OCI-LY7 (cell line): Measurements from ENCODE around the gene TMEM100. TPM values are rescaled to one million over a fixed set of nuclear protein-coding genes. Genes with fewer than 3 reads are reported as not detected.

ENCODE experiments used
- BruUV-seq: library from RNA; stranded (reverse); fragments of 400-500 nt; replicated peaks from 2 replicates; lab custom pipeline; 2021; lab: Mats Ljungman, UMichigan
- CTCF ChIA-PET: fragments of 300-600 bp; sonication (Branson Sonifier 250); formaldehyde crosslinking; loops from one replicate; lab custom pipeline; 2022; ENCODE audit warnings: antibody characterized with exemption; ENCODE audit not compliant: unreplicated experiment; lab: Charles Lee
- POLR2A ChIA-PET: fragments of 300-600 bp; sonication (Branson Sonifier 250); formaldehyde crosslinking; loops from one replicate; lab custom pipeline; 2022; ENCODE audit warnings: antibody characterized with exemption; lab: Charles Lee
- DNase-seq: peaks from one replicate; pipeline ENCODE4 v3.0.0-alpha.2; 2015; ENCODE audit warnings: low spot score
- H2AFZ ChIP-seq: fragments of 200-600 bp; sonication (generic), shearing (Covaris generic); 2 replicates; pipeline ENCODE4 v1.6.1; 2014; ENCODE audit warnings: mild to moderate bottlenecking, antibody characterized with exemption, low read length, moderate library complexity
- H3K27ac ChIP-seq: fragments of 200-600 bp; sonication (generic); 2 replicates; pipeline ENCODE4 v1.5.1; 2014; ENCODE audit warnings: mixed run types, low read depth, mild to moderate bottlenecking, moderate library complexity, low read length, inconsistent platforms; ENCODE audit not compliant: poor library complexity, severe bottlenecking
- H3K36me3 ChIP-seq: fragments of 200-600 bp; sonication (generic); 2 replicates; pipeline ENCODE4 v1.6.1; 2014; ENCODE audit warnings: mild to moderate bottlenecking, antibody characterized with exemption, low read length, moderate library complexity, mixed read lengths; ENCODE audit not compliant: insufficient read depth
- H3K4me1 ChIP-seq: fragments of 200-600 bp; sonication (generic); 2 replicates; pipeline ENCODE4 v1.5.1; 2014; ENCODE audit warnings: mild to moderate bottlenecking, low read length; ENCODE audit not compliant: insufficient read depth, poor library complexity, severe bottlenecking
- H3K4me2 ChIP-seq: fragments of 200-600 bp; sonication (generic); 2 replicates; pipeline ENCODE4 v1.6.1; 2014; ENCODE audit warnings: mild to moderate bottlenecking, low read length
- H3K4me3 ChIP-seq: fragments of 200-600 bp; sonication (generic); 2 replicates; pipeline ENCODE4 v1.5.1; 2014; ENCODE audit warnings: mild to moderate bottlenecking, low read depth, low read length; ENCODE audit not compliant: poor library complexity, severe bottlenecking
- H3K79me2 ChIP-seq: fragments of 200-600 bp; sonication (generic); 2 replicates; pipeline ENCODE4 v1.6.1; 2016; ENCODE audit warnings: low read depth, mild to moderate bottlenecking, low read length, moderate library complexity, mixed read lengths; ENCODE audit not compliant: insufficient read depth
- H3K9me2 ChIP-seq: fragments of 200-600 bp; sonication (generic); 2 replicates; pipeline ENCODE4 v1.6.1; 2016; ENCODE audit warnings: mild to moderate bottlenecking, low read length, mixed read lengths; ENCODE audit not compliant: insufficient read depth
- H3K9me3 ChIP-seq: fragments of 200-600 bp; sonication (generic); 2 replicates; pipeline ENCODE4 v1.6.1; 2014; ENCODE audit warnings: mild to moderate bottlenecking, mixed run types, low read length, mixed read lengths
- H4K20me1 ChIP-seq: fragments of 200-600 bp; sonication (generic); 2 replicates; pipeline ENCODE4 v1.6.1; 2014; ENCODE audit warnings: mild to moderate bottlenecking, antibody characterized with exemption, low read length, moderate library complexity, mixed read lengths; ENCODE audit not compliant: insufficient read depth
- CTCF ChIP-seq: fragments of 200-600 bp; sonication (generic); conservative IDR thresholded peaks from 2 replicates; pipeline ENCODE4 v1.5.1; 2014; ENCODE audit warnings: mild to moderate bottlenecking, antibody characterized with exemption, low read length, moderate library complexity, mixed read lengths
- EZH2phosphoT487 ChIP-seq: fragments of 200-600 bp; sonication (generic); IDR thresholded peaks from 2 replicates; pipeline ENCODE4 v1.6.1; 2018; ENCODE audit warnings: low read depth, borderline replicate concordance, mild to moderate bottlenecking, mixed run types, antibody characterized with exemption, low read length, moderate library complexity, mixed read lengths
- intact Hi-C: fragments of 100-400 bp; cut with micrococcal nuclease; formaldehyde crosslinking; loops from one replicate; pipeline ENCODE4 v1.10.0; 2022; ENCODE audit not compliant: unreplicated experiment
- total RNA-seq, 2 experiments: library from RNA; depleted of rRNA in 1 of 2; stranded (reverse); fragments of >200 nt in 1 of 2; shearing (Covaris generic) in 1 of 2; gene quantifications; 2 replicates each; pipeline ENCODE4 v1.2.3, GENCODE V29; 2014 to 2022

TMEM100 gene
- total RNA-seq, 2 experiments from 2014 or later, result 0.30 to 0.38 TPM

GRCh38 chr17:55762086-55762858, 39.6 kb upstream of the TMEM100 start:
- H3K4me2 ChIP-seq, result no peak overlapping the region
- no peak overlapping the region for H2AFZ ChIP-seq
- DNase-seq, result no peak
- TF ChIP-seq EZH2phosphoT487 (no peak), CTCF (no peak)
- H3K9me3 ChIP-seq, result no peaks in the 10 kb centered on the region
- peaks cover 6% of the 10 kb centered on the region for H3K4me1 ChIP-seq
- CTCF ChIA-PET, result no interaction called here
- H3K9me2 ChIP-seq, result no peaks in the 10 kb centered on the region
- no peaks in the 10 kb centered on the region for H3K79me2 ChIP-seq
- no peak overlapping the region for H3K27ac ChIP-seq
- H3K36me3 ChIP-seq, result no peaks in the 10 kb centered on the region
- no peaks in the 10 kb centered on the region for H4K20me1 ChIP-seq
- POLR2A ChIA-PET, result interaction anchor here (0.8 kb wide), 1 partner anchor 154 kb away, joined by 3 read pairs; no protein-coding TSS in a partner anchor
- H3K4me3 ChIP-seq, result no peak overlapping the region
- intact Hi-C loops, result no loop called here
- no TSS peak for BruUV-seq

- no peak for TF ChIP-seq CTCF
- no peak for TF ChIP-seq EZH2phosphoT487
- H4K20me1 ChIP-seq, result no peaks in the 10 kb centered on the region
- intact Hi-C loops, result no loop called here
- no peaks in the 10 kb centered on the region for H3K79me2 ChIP-seq
- ChIA-PET POLR2A (no interaction called here), CTCF (no interaction called here)
- H3K9me3 ChIP-seq, result no peaks in the 10 kb centered on the region
- no TSS peak for BruUV-seq
- no peak overlapping the region for H2AFZ ChIP-seq
- H3K27ac ChIP-seq, result no peak overlapping the region
- peaks cover 6% of the 10 kb centered on the region for H3K4me1 ChIP-seq
- no peak overlapping the region for H3K4me2 ChIP-seq
- H3K9me2 ChIP-seq, result no peaks in the 10 kb centered on the region
- DNase-seq, result no peak
- H3K4me3 ChIP-seq, result no peak overlapping the region
- H3K36me3 ChIP-seq, result no peaks in the 10 kb centered on the region
Observed at GRCh38 chr17:55760643-55761355, 38.1 kb upstream of the TMEM100 start.

- Histone ChIP-seq H3K9me3 (no peaks in the 10 kb centered on the region), H3K9me2 (no peaks in the 10 kb centered on the region), H3K79me2 (no peaks in the 10 kb centered on the region), H3K27ac (no peak overlapping the region), H3K4me3 (no peak overlapping the region), H3K36me3 (no peaks in the 10 kb centered on the region), H3K4me1 (no peaks in the 10 kb centered on the region), H3K4me2 (no peak overlapping the region), H4K20me1 (no peaks in the 10 kb centered on the region), H2AFZ (no peak overlapping the region)
- intact Hi-C loops, result no loop called here
- TF ChIP-seq CTCF (no peak), EZH2phosphoT487 (no peak)
- CTCF ChIA-PET, result no interaction called here
- no peak for DNase-seq
- POLR2A ChIA-PET, result no interaction called here
- BruUV-seq, result no TSS peak
Observed at GRCh38 chr17:55758171-55758570, 35.5 kb upstream of the TMEM100 start.
